ENCODE results near the gene AKR1C1.
"Not testable (repeated sequence)": the region's sequence is repeated elsewhere in the genome, so short reads cannot be mapped to it uniquely, and the experiment has no call there.

DNA sequence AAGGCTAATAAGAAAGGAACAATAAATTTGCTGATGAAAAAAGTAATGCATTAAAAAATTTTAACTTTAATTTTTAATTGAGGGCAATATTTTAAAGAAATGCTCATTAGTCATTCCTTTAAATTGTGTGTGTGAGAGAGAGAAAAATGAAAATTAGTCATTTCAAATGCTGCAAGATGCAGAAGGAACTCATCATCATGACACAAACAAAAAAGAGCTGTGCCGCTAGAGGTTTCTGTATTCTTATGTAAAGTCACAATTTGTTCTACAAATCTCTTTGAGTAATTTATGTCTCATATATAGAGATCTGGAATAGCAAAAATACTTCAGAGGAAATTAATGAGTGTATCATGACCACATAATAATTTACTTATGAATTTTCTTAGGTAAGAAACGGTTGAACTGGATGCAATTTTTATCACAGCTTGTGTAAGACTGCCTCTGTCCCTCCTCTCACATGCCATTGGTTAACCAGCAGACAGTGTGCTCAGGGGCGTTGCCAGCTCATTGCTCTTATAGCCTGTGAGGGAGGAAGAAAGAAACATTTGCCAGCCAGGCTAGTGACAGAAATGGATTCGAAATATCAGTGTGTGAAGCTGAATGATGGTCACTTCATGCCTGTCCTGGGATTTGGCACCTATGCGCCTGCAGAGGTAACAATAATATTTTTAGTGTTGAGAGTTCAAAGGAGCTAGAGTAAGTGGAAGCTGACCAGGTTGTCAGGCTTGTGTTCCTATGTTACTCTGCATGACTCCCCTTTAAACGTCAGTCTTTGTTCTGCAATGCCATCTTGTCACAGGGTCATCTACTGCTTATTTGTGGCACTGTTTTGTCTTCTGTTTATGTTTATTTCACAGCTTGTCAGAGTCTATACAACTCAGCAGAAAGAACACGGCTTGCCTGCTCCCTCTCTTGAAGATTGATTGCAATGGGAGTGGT is at the start of gene AKR1C1:
- TF ChIP-seq, protein P1, sequence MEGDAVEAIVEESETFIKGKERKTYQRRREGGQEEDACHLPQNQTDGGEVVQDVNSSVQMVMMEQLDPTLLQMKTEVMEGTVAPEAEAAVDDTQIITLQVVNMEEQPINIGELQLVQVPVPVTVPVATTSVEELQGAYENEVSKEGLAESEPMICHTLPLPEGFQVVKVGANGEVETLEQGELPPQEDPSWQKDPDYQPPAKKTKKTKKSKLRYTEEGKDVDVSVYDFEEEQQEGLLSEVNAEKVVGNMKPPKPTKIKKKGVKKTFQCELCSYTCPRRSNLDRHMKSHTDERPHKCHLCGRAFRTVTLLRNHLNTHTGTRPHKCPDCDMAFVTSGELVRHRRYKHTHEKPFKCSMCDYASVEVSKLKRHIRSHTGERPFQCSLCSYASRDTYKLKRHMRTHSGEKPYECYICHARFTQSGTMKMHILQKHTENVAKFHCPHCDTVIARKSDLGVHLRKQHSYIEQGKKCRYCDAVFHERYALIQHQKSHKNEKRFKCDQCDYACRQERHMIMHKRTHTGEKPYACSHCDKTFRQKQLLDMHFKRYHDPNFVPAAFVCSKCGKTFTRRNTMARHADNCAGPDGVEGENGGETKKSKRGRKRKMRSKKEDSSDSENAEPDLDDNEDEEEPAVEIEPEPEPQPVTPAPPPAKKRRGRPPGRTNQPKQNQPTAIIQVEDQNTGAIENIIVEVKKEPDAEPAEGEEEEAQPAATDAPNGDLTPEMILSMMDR (IDR thresholded peaks at IDR 0.05), result not testable (repeated sequence)
- TF ChIP-seq ZFX (IDR thresholded peaks at IDR 0.05; ENCODE audit: borderline replicate concordance), result not testable (repeated sequence)
